ENCODE results near the gene SETD6. TPM values are rescaled to one million over a fixed set of nuclear protein-coding genes. Genes with fewer than 3 reads are reported as not detected.
"Not testable (repeated sequence)": the region's sequence is repeated elsewhere in the genome, so short reads cannot be mapped to it uniquely, and the experiment has no call there.

SETD6 gene
- total RNA-seq, 1 donor: 11.8 TPM

GRCh38 chr16:58537124-58537906, 22.0 kb downstream of the SETD6 start:
- Histone ChIP-seq H3K4me3 (ENCODE audit: low read length) (no peak overlapping the region), H3K27me3 (ENCODE audit: insufficient read depth, low read length) (no peaks in the 10 kb centered on the region), H3K4me1 (ENCODE audit: insufficient read depth, low read length) (no peaks in the 10 kb centered on the region), H3K9me3 (ENCODE audit: low read depth, low read length) (no peaks in the 10 kb centered on the region)

DNA sequence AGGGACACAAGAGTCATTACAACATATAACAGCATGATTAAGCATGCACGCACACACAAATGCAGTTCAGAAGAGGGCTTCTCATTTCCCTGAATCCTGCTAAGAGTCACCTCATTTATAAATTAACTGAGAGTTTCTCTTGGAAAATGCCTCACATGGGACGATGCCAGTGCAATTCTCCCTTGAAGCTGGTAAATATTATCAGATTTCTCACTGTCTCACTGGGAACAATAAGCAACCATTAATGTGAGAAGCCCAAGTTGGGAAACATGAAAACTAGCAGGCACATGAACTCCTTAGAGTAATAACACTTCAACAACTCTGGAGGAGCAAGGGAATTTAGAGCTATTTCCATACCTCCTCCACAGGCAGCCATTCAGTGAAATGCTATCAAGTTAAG, 26.4 kb downstream of the SETD6 start:
- Histone ChIP-seq H3K9me3 (ENCODE audit: low read depth, low read length) (no peaks in the 10 kb centered on the region), H3K4me1 (ENCODE audit: insufficient read depth, low read length) (no peaks in the 10 kb centered on the region), H3K4me3 (ENCODE audit: low read length) (no peak overlapping the region), H3K27me3 (ENCODE audit: insufficient read depth, low read length) (no peaks in the 10 kb centered on the region)

DNA sequence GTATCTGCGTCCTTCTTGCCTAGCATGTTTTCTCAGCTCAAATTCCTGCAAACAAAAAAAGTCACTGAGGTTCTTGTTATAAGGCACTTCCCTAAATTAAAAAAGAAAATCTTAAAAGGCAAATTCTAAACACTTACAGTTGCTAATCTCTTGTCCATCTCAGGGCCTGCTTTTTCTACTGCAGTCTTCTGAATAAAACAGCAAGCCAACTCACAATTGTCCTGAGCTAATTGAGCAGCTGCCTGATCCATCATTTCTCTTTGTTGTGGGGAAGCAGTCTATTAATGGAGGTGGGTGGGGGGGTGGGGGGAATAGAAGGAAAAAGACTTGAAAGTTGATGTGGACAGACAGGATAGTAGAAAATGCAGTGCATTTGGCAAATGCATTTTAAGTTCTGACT, 27.0 kb downstream of the SETD6 start:
- Histone ChIP-seq H3K9me3 (ENCODE audit: low read depth, low read length) (no peaks in the 10 kb centered on the region), H3K4me1 (ENCODE audit: insufficient read depth, low read length) (no peaks in the 10 kb centered on the region), H3K27me3 (ENCODE audit: insufficient read depth, low read length) (no peaks in the 10 kb centered on the region), H3K4me3 (ENCODE audit: low read length) (no peak overlapping the region)

DNA sequence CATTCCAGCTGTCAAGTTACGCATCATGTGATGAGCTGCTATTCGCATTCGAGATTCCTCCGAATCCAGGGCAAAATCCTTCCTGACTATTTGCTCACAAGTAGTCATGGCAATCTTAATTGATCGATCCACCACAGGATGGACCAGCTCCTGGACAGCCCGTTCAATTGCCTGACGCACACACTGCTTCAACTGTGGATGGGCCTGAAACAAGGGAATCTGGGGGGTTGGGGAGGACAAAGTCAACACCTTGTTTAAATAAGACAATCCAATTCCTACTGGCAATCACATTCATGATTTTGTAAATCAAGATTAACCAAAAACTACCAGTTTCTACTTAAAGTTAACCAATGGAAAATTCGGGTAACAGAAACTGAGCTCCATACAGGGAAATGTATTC, 28.4 kb downstream of the SETD6 start:
- no peaks in the 10 kb centered on the region for H3K9me3 ChIP-seq (ENCODE audit: low read depth, low read length)
- no peak overlapping the region for H3K4me3 ChIP-seq (ENCODE audit: low read length)
- H3K4me1 ChIP-seq (ENCODE audit: insufficient read depth, low read length): no peaks in the 10 kb centered on the region
- H3K27me3 ChIP-seq (ENCODE audit: insufficient read depth, low read length): no peaks in the 10 kb centered on the region

- H3K4me3 ChIP-seq (ENCODE audit: low read length): no peak overlapping the region
- no peaks in the 10 kb centered on the region for H3K4me1 ChIP-seq (ENCODE audit: insufficient read depth, low read length)
- H3K27me3 ChIP-seq (ENCODE audit: insufficient read depth, low read length): no peaks in the 10 kb centered on the region
- no peaks in the 10 kb centered on the region for H3K9me3 ChIP-seq (ENCODE audit: low read depth, low read length)
These were observed 33.1 kb downstream of the SETD6 start for GRCh38 chr16:58548378-58548777.

- H3K27me3 ChIP-seq (ENCODE audit: insufficient read depth, low read length): no peaks in the 10 kb centered on the region
- no peaks in the 10 kb centered on the region for H3K9me3 ChIP-seq (ENCODE audit: low read depth, low read length)
- no peaks in the 10 kb centered on the region for H3K4me1 ChIP-seq (ENCODE audit: insufficient read depth, low read length)
- H3K4me3 ChIP-seq (ENCODE audit: low read length): no peak overlapping the region
These were observed 36.2 kb downstream of the SETD6 start for GRCh38 chr16:58551496-58551895.

DNA sequence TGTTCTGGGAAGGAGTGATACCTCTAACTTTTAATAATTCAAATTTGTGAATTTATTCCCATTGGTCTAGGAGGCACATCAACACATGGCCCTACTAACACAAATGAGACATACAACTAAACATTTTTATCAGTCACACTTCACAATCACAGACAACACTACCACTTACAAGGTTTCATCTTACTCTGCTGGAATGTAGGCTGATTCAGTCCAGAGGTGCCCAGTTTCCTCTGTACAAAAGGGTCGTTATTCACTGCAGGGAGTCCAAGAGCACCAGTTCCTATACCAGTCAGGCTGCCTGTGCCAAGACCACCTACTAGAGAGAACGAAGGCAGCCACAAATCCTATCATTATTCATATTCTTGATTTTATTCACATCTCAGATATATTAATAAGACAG, 41.4 kb downstream of the SETD6 start:
- Histone ChIP-seq H3K4me3 (ENCODE audit: low read length) (no peak overlapping the region), H3K9me3 (ENCODE audit: low read depth, low read length) (no peaks in the 10 kb centered on the region), H3K4me1 (ENCODE audit: insufficient read depth, low read length) (no peaks in the 10 kb centered on the region), H3K27me3 (ENCODE audit: insufficient read depth, low read length) (no peaks in the 10 kb centered on the region)

DNA sequence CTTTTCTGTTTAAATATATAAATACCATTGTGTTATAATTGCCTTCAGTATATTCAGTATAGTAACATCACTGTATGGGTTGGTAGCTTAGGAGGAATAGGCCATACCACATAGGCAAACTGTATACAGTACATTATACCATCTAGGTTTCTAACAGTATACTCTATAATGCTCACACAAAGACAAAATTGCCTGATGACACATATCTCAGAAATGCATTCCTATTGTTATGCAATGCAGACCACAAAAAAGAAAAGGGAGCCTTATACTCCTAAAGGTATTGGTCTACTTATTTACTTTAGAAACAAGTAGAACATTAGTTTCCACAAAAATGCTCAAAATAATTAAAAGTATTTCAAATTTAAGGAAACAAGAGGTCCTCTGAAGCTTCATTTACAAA, 47.9 kb downstream of the SETD6 start:
- Histone ChIP-seq H3K4me1 (ENCODE audit: insufficient read depth, low read length) (no peaks in the 10 kb centered on the region), H3K9me3 (ENCODE audit: low read depth, low read length) (no peaks in the 10 kb centered on the region), H3K27me3 (ENCODE audit: insufficient read depth, low read length) (no peaks in the 10 kb centered on the region), H3K4me3 (ENCODE audit: low read length) (no peak overlapping the region)

DNA sequence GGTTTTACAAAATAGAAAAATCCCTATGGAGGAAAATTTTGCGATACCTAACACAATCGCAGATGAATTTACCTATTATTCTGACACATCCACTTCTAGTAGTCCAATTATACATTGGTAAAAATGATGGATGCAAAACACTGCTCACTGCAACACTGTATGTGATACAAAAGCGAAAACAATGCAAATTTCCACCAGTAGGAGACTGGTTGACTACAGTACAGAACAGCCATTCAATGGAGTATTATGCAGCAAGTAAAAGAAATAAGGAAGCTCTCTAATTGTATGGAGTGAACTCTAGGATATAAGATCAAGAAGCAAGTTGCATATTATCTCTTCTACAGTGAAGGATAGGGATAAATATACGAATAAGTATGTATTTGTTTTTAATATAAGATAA, 48.5 kb downstream of the SETD6 start:
- no peak overlapping the region for H3K4me3 ChIP-seq (ENCODE audit: low read length)
- no peaks in the 10 kb centered on the region for H3K4me1 ChIP-seq (ENCODE audit: insufficient read depth, low read length)
- H3K27me3 ChIP-seq (ENCODE audit: insufficient read depth, low read length): no peaks in the 10 kb centered on the region
- H3K9me3 ChIP-seq (ENCODE audit: low read depth, low read length): no peaks in the 10 kb centered on the region

DNA sequence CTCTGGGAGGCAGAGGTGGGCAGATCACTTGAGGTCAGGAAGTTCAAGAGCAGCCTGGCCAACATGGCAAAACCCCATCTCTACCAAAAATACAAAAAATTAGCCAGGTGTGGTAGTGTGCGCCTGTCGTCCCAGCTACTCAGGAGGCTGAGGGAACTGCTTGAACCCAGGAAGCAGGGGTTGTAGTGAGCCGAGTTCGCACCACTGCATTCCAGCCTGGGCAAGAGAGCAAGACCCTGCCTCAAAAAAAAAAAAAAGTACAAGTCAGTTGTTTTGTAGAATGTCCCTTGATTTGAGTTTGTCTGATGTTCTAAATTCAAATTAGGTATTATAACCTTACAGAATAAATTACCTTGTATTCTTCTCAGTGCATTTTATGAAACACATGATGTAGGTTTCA, 50.4 kb downstream of the SETD6 start:
- not testable (repeated sequence) for H3K27me3 ChIP-seq (ENCODE audit: insufficient read depth, low read length)

More for the DNA sequence above, 50.4 kb downstream of the SETD6 start:
- H3K9me3 ChIP-seq (ENCODE audit: low read depth, low read length); H3K4me1 ChIP-seq (ENCODE audit: insufficient read depth, low read length); H3K4me3 ChIP-seq (ENCODE audit: low read length): not testable (repeated sequence)

Other genes starting within 250 kb of the SETD6 start
- gene PRSS54, start 220.5 kb upstream of the SETD6 start, total RNA-seq: 0.31 TPM
- gene GINS3, start 123.0 kb upstream of the SETD6 start, total RNA-seq: 0.73 TPM
- 0.94 TPM for gene NDRG4, start 15.4 kb upstream of the SETD6 start, total RNA-seq
- 98.3 TPM for gene CNOT1, start 114.3 kb downstream of the SETD6 start, total RNA-seq
- gene SLC38A7, start 169.3 kb downstream of the SETD6 start, total RNA-seq: 6.7 TPM
- 10.0 TPM for gene GOT2, start 218.8 kb downstream of the SETD6 start, total RNA-seq